Measurements from ENCODE around the gene CTCFL. TPM values are rescaled to one million over a fixed set of nuclear protein-coding genes. Genes with fewer than 3 reads are reported as not detected.

Gene CTCFL
- total and polyA plus RNA-seq, 2 of the 8 experiments (the other 6 are each of a cell fraction or from before 2014, with no cell fraction given) = 0.30 to 0.80 TPM

DNA sequence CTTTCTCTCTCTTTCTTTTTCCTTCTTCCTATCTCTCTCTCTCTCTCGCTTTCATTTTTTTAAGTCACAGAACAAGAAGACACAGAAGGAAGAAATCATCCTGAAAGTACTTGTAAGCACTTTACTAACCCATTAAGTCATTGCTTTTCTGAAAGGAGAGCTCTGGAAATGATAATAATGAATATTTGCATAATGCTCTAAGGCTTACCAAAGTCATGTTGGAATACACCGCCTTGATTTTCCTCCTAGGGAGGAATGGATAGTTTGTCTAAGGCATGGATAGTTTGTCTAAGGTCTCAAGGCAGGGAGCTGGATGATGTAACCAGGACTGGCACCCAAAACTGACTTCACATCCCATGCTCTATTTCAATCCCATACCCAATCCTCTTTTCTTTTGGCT, 12.9 kb upstream of the CTCFL start:
- Histone ChIP-seq H4K20me1 (replicated peaks in 1 of 2; ENCODE audit: control insufficient read depth in 1 of 2, insufficient read depth in 2 of 2, low read length in 2 of 2) (no peaks in the 10 kb centered on the region), H2BK15ac (ENCODE audit: low read length) (no peak overlapping the region), H3K4me1 (replicated peaks in 1 of 4; ENCODE audit: control insufficient read depth in 3 of 4, insufficient read depth in 4 of 4, low read length in 3 of 4) (no peaks in the 10 kb centered on the region), H4K8ac (ENCODE audit: extremely low read depth, insufficient read depth, low read length) (no peak overlapping the region), H3K4ac (replicated peaks; ENCODE audit: insufficient read length, low read depth, low read length) (no peak overlapping the region), H3K36me3 (ENCODE audit: control insufficient read depth in 2 of 4, insufficient read depth in 4 of 4, low read length in 3 of 4) (no peaks in the 10 kb centered on the region; a peak in 1 of 8 replicates), H3K9me3 (ENCODE audit: insufficient read depth in 2 of 2, low read depth in 1 of 2, low read length in 1 of 2) (peaks cover 4 to 10% of the 10 kb centered on the region in 2 experiments; a peak in 1 of 4 replicates), H3K27me3 (replicated peaks in 1 of 4; ENCODE audit: control insufficient read depth in 3 of 4, extremely low read depth in 1 of 4, insufficient read depth in 3 of 4, low read length in 3 of 4) (no peaks in the 10 kb centered on the region), H3K14ac (ENCODE audit: insufficient read length) (no peak overlapping the region), H4K91ac (replicated peaks; ENCODE audit: insufficient read length, low read length) (no peak overlapping the region), H2BK120ac (replicated peaks; ENCODE audit: low read depth, low read length) (no peak overlapping the region), H3K27ac (ENCODE audit: low read depth, low read length) (no peak overlapping the region), H3K23me2 (ENCODE audit: low read depth, low read length) (peaks cover 2% of the 10 kb centered on the region; the same call in 1 of the 2 replicates), H3K79me1 (ENCODE audit: low read depth, low read length) (no peaks in the 10 kb centered on the region), H3K18ac (ENCODE audit: extremely low read depth, low read length) (no peak overlapping the region), H3K4me2 (ENCODE audit: insufficient read depth in 1 of 2, low read depth in 2 of 2, low read length in 2 of 2) (no peak overlapping the region), H2BK12ac (ENCODE audit: low read depth, low read length) (no peak overlapping the region), H2AK5ac (ENCODE audit: low read depth, low read length) (no peak overlapping the region), H4K5ac (ENCODE audit: insufficient read length, low read depth, low read length) (no peak overlapping the region), H2BK20ac (ENCODE audit: low read length) (no peak overlapping the region), H3K56ac (replicated peaks; ENCODE audit: insufficient read length, low read depth, low read length) (no peak overlapping the region), H2BK5ac (ENCODE audit: low read depth, low read length) (no peak overlapping the region), H3K9ac (replicated peaks in 1 of 4; ENCODE audit: extremely low read depth in 1 of 4, low read depth in 3 of 4, low read length in 3 of 4) (no peak overlapping the region), H3K79me2 (ENCODE audit: control insufficient read depth in 1 of 2, insufficient read depth in 2 of 2, low read length in 2 of 2) (no peaks in the 10 kb centered on the region), H3K4me3 (ENCODE audit: extremely low read depth in 1 of 4, insufficient read depth in 2 of 4, low read depth in 3 of 4, low read length in 4 of 4) (no peak overlapping the region), H2AFZ (ENCODE audit: low read length) (no peak overlapping the region), H3K23ac (ENCODE audit: insufficient read length) (no peak overlapping the region)
- POLR2A ChIA-PET (ENCODE audit: partially characterized antibody) = no interaction called here
- FAIRE-seq (no peak), DNase-seq (ENCODE audit: low read depth in 1 of 2, low spot score in 2 of 2) (no peak)
- 57% methylated on average over 2 of the region's 2 CpGs; no CpG with 5 or more reads in 1 of the 2 experiments for WGBS, 2 experiments (ENCODE audit: extremely low coverage in 1 of 2, insufficient coverage in 1 of 2, insufficient read length in 1 of 2, insufficient replicate concordance in 2 of 2, low coverage in 1 of 2, low lambda C conversion rate in 2 of 2, missing lambda C conversion rate in 1 of 2)
- CTCF ChIA-PET (ENCODE audit: partially characterized antibody) = interaction anchor here (0.7 to 1.6 kb wide), 4 partner anchors 10 to 51 kb away, joined by 3 to 7 read pairs (median 4); no protein-coding TSS in a partner anchor
- TF ChIP-seq E2F6 (IDR thresholded peaks at IDR 0.05) = no peak
- TF ChIP-seq CBX5 (IDR thresholded peaks at IDR 0.05; ENCODE audit: low read depth, low read length) = no peak
- no peak for TF ChIP-seq SIN3A (conservative IDR thresholded peaks at IDR 0.05 in 1 of 2, IDR thresholded peaks at IDR 0.05 in 1 of 2; ENCODE audit: low read depth in 1 of 2, low read length in 2 of 2)
- TF ChIP-seq YY1 (IDR thresholded peaks at IDR 0.05; ENCODE audit: low read depth, low read length) = no peak
- no peak for TF ChIP-seq SP4 (IDR thresholded peaks at IDR 0.05; ENCODE audit: low read length)
- no peak for TF ChIP-seq MAX (IDR thresholded peaks at IDR 0.05)
- TF ChIP-seq CHD1 (IDR thresholded peaks at IDR 0.05; ENCODE audit: low read depth, low read length) = no peak
- TF ChIP-seq RAD21 (IDR thresholded peaks at IDR 0.05 in 1 of 2, conservative IDR thresholded peaks at IDR 0.05 in 1 of 2; ENCODE audit: low read depth in 2 of 2, low read length in 2 of 2) = no peak
- no peak for TF ChIP-seq CHD2 (IDR thresholded peaks at IDR 0.05; ENCODE audit: low read length)
- TF ChIP-seq EGR1 (IDR thresholded peaks at IDR 0.05; ENCODE audit: borderline replicate concordance, low read depth, low read length) = no peak

Measured in H1 (cell line).